IMR-90 (cell line): ENCODE measurements around the gene CENPF. TPM values are rescaled to one million over a fixed set of nuclear protein-coding genes. Genes with fewer than 3 reads are reported as not detected.

Experiments used
- ATAC-seq: fragments of 200-7000 bp; cut with Tn5 transposase; 2 replicates; pipeline ENCODE4 v1.9.1; 2020; ENCODE audit warnings: low read depth, mild to moderate bottlenecking, moderate library complexity
- BruUV-seq: library from RNA; stranded (reverse); fragments of 400-500 nt; replicated peaks from 2 replicates; lab custom pipeline; 2021; lab: Mats Ljungman, UMichigan
- CTCF ChIA-PET: fragments of 300-600 bp; formaldehyde crosslinking; extraction: SDS; loops from one replicate; lab custom pipeline; 2021; ENCODE audit warnings: antibody characterized with exemption; lab: Yijun Ruan, JAX
- POLR2A ChIA-PET: fragments of 300-600 bp; sonication (Branson Sonifier 250); formaldehyde crosslinking; loops from one replicate; lab custom pipeline; 2022; ENCODE audit warnings: antibody characterized with exemption; ENCODE audit not compliant: unreplicated experiment; lab: Charles Lee
- DNase-seq: peaks from one replicate; pipeline ENCODE4 v3.0.0; 2013
- H2AFZ ChIP-seq: replicated peaks from 2 replicates; pipeline ENCODE3; 2013; ENCODE audit warnings: low read length, mild to moderate bottlenecking; ENCODE audit not compliant: poor library complexity
- H2AK5ac ChIP-seq: 2 replicates; pipeline ENCODE4 v1.6.1; 2013; ENCODE audit warnings: low read depth, low read length, inconsistent platforms
- H2AK9ac ChIP-seq: replicated peaks from 2 replicates; pipeline ENCODE3; 2013; ENCODE audit warnings: mild to moderate bottlenecking, low read depth, low read length, moderate library complexity; ENCODE audit not compliant: poor library complexity
- H2BK120ac ChIP-seq: 2 replicates; pipeline ENCODE4 v1.6.1; 2013; ENCODE audit warnings: low read depth, low read length, inconsistent platforms
- H2BK15ac ChIP-seq: 3 replicates; pipeline ENCODE4 v1.6.1; 2013; ENCODE audit warnings: low read depth, low read length, inconsistent platforms
- H2BK20ac ChIP-seq: 2 replicates; pipeline ENCODE4 v1.6.1; 2013; ENCODE audit warnings: low read depth, mild to moderate bottlenecking, inconsistent platforms, low read length, moderate library complexity
- H2BK5ac ChIP-seq: 2 replicates; pipeline ENCODE4 v1.6.1; 2013; ENCODE audit warnings: mild to moderate bottlenecking, low read depth, low read length, inconsistent platforms; ENCODE audit not compliant: poor library complexity, severe bottlenecking
- H3K14ac ChIP-seq: replicated peaks from 2 replicates; pipeline ENCODE4 v1.6.1; 2013; ENCODE audit warnings: low read depth, low read length, inconsistent platforms
- H3K18ac ChIP-seq: 2 replicates; pipeline ENCODE4 v1.6.1; 2013; ENCODE audit warnings: low read depth, low read length, control low read depth
- H3K23ac ChIP-seq: 2 replicates; pipeline ENCODE4 v1.6.1; 2013; ENCODE audit warnings: low read depth, low read length, inconsistent platforms
- H3K27ac ChIP-seq: 2 replicates; pipeline ENCODE4 v1.5.1; 2013; ENCODE audit warnings: mild to moderate bottlenecking, control low read depth, low read length; ENCODE audit not compliant: insufficient read depth
- H3K27me3 ChIP-seq: 2 replicates; pipeline ENCODE4 v1.6.1; 2013; ENCODE audit warnings: low read length; ENCODE audit not compliant: control insufficient read depth, insufficient read depth
- H3K36me3 ChIP-seq: 2 replicates; pipeline ENCODE4 v1.6.1; 2013; ENCODE audit warnings: low read length, mixed read lengths; ENCODE audit not compliant: control insufficient read depth, insufficient read depth
- H3K4ac ChIP-seq: 2 replicates; pipeline ENCODE4 v1.6.1; 2013; ENCODE audit warnings: low read depth, low read length, inconsistent platforms
- H3K4me1 ChIP-seq: 2 replicates; pipeline ENCODE4 v1.6.1; 2013; ENCODE audit warnings: low read length, mixed read lengths; ENCODE audit not compliant: control insufficient read depth, insufficient read depth
- H3K4me2 ChIP-seq: 2 replicates; pipeline ENCODE4 v1.6.1; 2013; ENCODE audit warnings: low read depth, mild to moderate bottlenecking, control low read depth, low read length, moderate library complexity
- H3K4me3 ChIP-seq: 2 replicates; pipeline ENCODE4 v1.5.1; 2013; ENCODE audit warnings: low read depth, mild to moderate bottlenecking, control low read depth, low read length, moderate library complexity; ENCODE audit not compliant: insufficient read depth
- H3K56ac ChIP-seq: 2 replicates; pipeline ENCODE4 v1.6.1; 2013; ENCODE audit warnings: low read length, inconsistent platforms; ENCODE audit not compliant: insufficient read depth; ENCODE audit errors: extremely low read depth
- H3K79me1 ChIP-seq, 2 experiments: 2 replicates each; pipeline ENCODE4 v1.6.1; 2013; ENCODE audit warnings: low read length in 2 of 2, inconsistent platforms in 1 of 2, low read depth in 1 of 2
- H3K9ac ChIP-seq: 2 replicates; pipeline ENCODE4 v1.6.1; 2013; ENCODE audit warnings: low read depth, low read length, control low read depth
- H3K9me1 ChIP-seq: 2 replicates; pipeline ENCODE4 v1.6.1; 2013; ENCODE audit warnings: low read length, inconsistent platforms; ENCODE audit not compliant: insufficient read depth
- H3K9me3 ChIP-seq: 2 replicates; pipeline ENCODE4 v1.6.1; 2013; ENCODE audit warnings: low read length; ENCODE audit not compliant: control insufficient read depth, insufficient read depth
- H4K20me1 ChIP-seq: 2 replicates; pipeline ENCODE4 v1.6.1; 2013; ENCODE audit warnings: low read length, inconsistent platforms; ENCODE audit not compliant: insufficient read depth
- H4K5ac ChIP-seq: 2 replicates; pipeline ENCODE4 v1.6.1; 2013; ENCODE audit warnings: mild to moderate bottlenecking, low read depth, low read length, control low read depth
- H4K8ac ChIP-seq, 2 experiments: 2 replicates each; pipeline ENCODE4 v1.6.1; 2013; ENCODE audit warnings: low read depth in 2 of 2, low read length in 2 of 2, control low read depth in 1 of 2, inconsistent platforms in 1 of 2
- H4K91ac ChIP-seq: 2 replicates; pipeline ENCODE4 v1.6.1; 2013; ENCODE audit warnings: low read depth, low read length, inconsistent platforms; ENCODE audit not compliant: insufficient read depth
- BHLHE40 ChIP-seq: fragments of 150-350 bp; IDR thresholded peaks from 2 replicates; pipeline ENCODE4 v1.6.1; 2016; ENCODE audit warnings: mild to moderate bottlenecking, low read depth, low read length
- CEBPB ChIP-seq: IDR thresholded peaks from 2 replicates; pipeline ENCODE4 v1.6.1; 2012; ENCODE audit warnings: low read depth, low read length, improper control_type of control experiment
- CHD1 ChIP-seq: IDR thresholded peaks from 2 replicates; pipeline ENCODE4 v1.6.1; 2012; ENCODE audit warnings: low read depth, low read length, improper control_type of control experiment
- CTCF ChIP-seq: conservative IDR thresholded peaks from 2 replicates; pipeline ENCODE4 v1.5.1; 2012; ENCODE audit warnings: mild to moderate bottlenecking, low read depth, low read length, improper control_type of control experiment
- MAFK ChIP-seq: IDR thresholded peaks from 2 replicates; pipeline ENCODE4 v1.6.1; 2012; ENCODE audit warnings: low read depth, low read length, improper control_type of control experiment
- MAZ ChIP-seq: IDR thresholded peaks from 2 replicates; pipeline ENCODE4 v1.6.1; 2012; ENCODE audit warnings: low read depth, mild to moderate bottlenecking, low read length, improper control_type of control experiment, moderate library complexity, borderline replicate concordance
- MXI1 ChIP-seq: IDR thresholded peaks from 2 replicates; pipeline ENCODE4 v1.6.1; 2012; ENCODE audit warnings: low read depth, mild to moderate bottlenecking, low read length, moderate library complexity, borderline replicate concordance
- NFE2L2 ChIP-seq: fragments of 150-350 bp; IDR thresholded peaks from 2 replicates; pipeline ENCODE4 v1.6.1; 2016; ENCODE audit warnings: low read depth, mild to moderate bottlenecking, low read length
- POLR2A ChIP-seq: IDR thresholded peaks from 2 replicates; pipeline ENCODE4 v1.6.1; 2012; ENCODE audit warnings: mild to moderate bottlenecking, low read depth, low read length
- RAD21 ChIP-seq: IDR thresholded peaks from 2 replicates; pipeline ENCODE4 v1.6.1; 2012; ENCODE audit warnings: low read length, improper control_type of control experiment
- RFX5 ChIP-seq: IDR thresholded peaks from 2 replicates; pipeline ENCODE4 v1.8.0; 2012; ENCODE audit warnings: low read depth, mild to moderate bottlenecking, low read length, moderate library complexity
- WGBS, 2 experiments: methylation state at CpG; one replicate each; pipeline versions ENCODE4 v1.1.5 to v1.1.7; 2013; ENCODE audit warnings: missing lambda C conversion rate in 2 of 2; ENCODE audit not compliant: insufficient read length in 1 of 2; ENCODE audit errors: extremely low coverage in 2 of 2; 5-methylcytosine and 5-hydroxymethylcytosine counted together
- dilution Hi-C: fragments of 300-500 bp; cut with HindIII; formaldehyde crosslinking; loops from one replicate; pipeline ENCODE4 v1.14.3; 2018; ENCODE audit warnings: low sequenced_read_pairs; ENCODE audit not compliant: unreplicated experiment
- in situ Hi-C: fragments of 300-500 bp; cut with MboI; formaldehyde crosslinking; loops from 3 replicates; pipeline ENCODE4 v1.14.3; 2019; ENCODE audit warnings: low sequenced_read_pairs, inconsistent platforms, mixed read lengths
- intact Hi-C: fragments of 100-400 bp; cut with micrococcal nuclease; formaldehyde crosslinking; loops from 2 replicates; pipeline ENCODE4 v1.10.0; 2022
- polyA plus RNA-seq, 3 experiments: library from polyadenylated mRNA; depleted of rRNA; stranded (reverse); fragments of >200 nt; gene quantifications; 2 replicates each; pipeline ENCODE4 v1.2.3, GENCODE V29; 2012; ENCODE audit warnings: low replicate concordance in 1 of 3
- total RNA-seq: library from RNA; depleted of rRNA; stranded (reverse); fragments of >200 nt; gene quantifications from 2 replicates; pipeline ENCODE4 v1.2.3, GENCODE V29; 2012
- TF ChIP-seq, protein P1 (sequence below): fragments of 150-350 bp; IDR thresholded peaks from 2 replicates; pipeline ENCODE4 v1.6.1; 2016; ENCODE audit warnings: low read depth, mild to moderate bottlenecking, low read length, moderate library complexity, borderline replicate concordance
- TF ChIP-seq, protein P2 (sequence below): fragments of 150-350 bp; IDR thresholded peaks from 2 replicates; pipeline ENCODE4 v1.6.1; 2017; ENCODE audit warnings: mild to moderate bottlenecking, antibody characterized with exemption, low read length, low read depth

Gene CENPF
- total and polyA plus RNA-seq, 2 of the 4 experiments (the other 2 are of a cell fraction): 20.9 to 51.8 TPM

GRCh38 chr1:214649607-214650006 is 46.6 kb downstream of the CENPF start:
- no peak overlapping the region for H3K18ac ChIP-seq
- ChIA-PET POLR2A (no interaction called here), CTCF (interaction anchor here (0.8 to 1.1 kb wide), 2 partner anchors 11 to 12 kb away, joined by 3 read pairs; no protein-coding TSS in a partner anchor)
- H3K27ac ChIP-seq: no peak overlapping the region
- H2AK9ac ChIP-seq: no peak overlapping the region
- H2BK120ac ChIP-seq: no peak overlapping the region
- H2AK5ac ChIP-seq: no peak overlapping the region
- no peak overlapping the region for H3K4ac ChIP-seq
- H4K20me1 ChIP-seq: no peaks in the 10 kb centered on the region
- H2BK15ac ChIP-seq: no peak overlapping the region
- H3K36me3 ChIP-seq: peaks cover 8% of the 10 kb centered on the region
- DNase-seq (no peak), ATAC-seq (no peak)
- no peak overlapping the region for H3K14ac ChIP-seq
- no peaks in the 10 kb centered on the region for H3K27me3 ChIP-seq
- dilution Hi-C loops (loop anchor here (25.0 kb wide), 1 partner anchor 888 kb away; no protein-coding TSS in a partner anchor), intact Hi-C loops (no loop called here), in situ Hi-C loops (no loop called here)
- no peak overlapping the region for H2BK5ac ChIP-seq
- no peak for TF ChIP-seq MXI1
- no peak for TF ChIP-seq CEBPB
- no peak for TF ChIP-seq CHD1
- TF ChIP-seq RFX5: no peak
- no peak for TF ChIP-seq MAFK
- TF ChIP-seq MAZ: no peak
- TF ChIP-seq CTCF: no peak
- TF ChIP-seq RAD21: no peak
- TF ChIP-seq, protein P1, sequence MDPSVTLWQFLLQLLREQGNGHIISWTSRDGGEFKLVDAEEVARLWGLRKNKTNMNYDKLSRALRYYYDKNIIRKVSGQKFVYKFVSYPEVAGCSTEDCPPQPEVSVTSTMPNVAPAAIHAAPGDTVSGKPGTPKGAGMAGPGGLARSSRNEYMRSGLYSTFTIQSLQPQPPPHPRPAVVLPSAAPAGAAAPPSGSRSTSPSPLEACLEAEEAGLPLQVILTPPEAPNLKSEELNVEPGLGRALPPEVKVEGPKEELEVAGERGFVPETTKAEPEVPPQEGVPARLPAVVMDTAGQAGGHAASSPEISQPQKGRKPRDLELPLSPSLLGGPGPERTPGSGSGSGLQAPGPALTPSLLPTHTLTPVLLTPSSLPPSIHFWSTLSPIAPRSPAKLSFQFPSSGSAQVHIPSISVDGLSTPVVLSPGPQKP: no peak
- TF ChIP-seq POLR2A: no peak
- TF ChIP-seq BHLHE40: no peak
- TF ChIP-seq NFE2L2: no peak
- TF ChIP-seq, protein P2, sequence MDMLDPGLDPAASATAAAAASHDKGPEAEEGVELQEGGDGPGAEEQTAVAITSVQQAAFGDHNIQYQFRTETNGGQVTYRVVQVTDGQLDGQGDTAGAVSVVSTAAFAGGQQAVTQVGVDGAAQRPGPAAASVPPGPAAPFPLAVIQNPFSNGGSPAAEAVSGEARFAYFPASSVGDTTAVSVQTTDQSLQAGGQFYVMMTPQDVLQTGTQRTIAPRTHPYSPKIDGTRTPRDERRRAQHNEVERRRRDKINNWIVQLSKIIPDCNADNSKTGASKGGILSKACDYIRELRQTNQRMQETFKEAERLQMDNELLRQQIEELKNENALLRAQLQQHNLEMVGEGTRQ: no peak
- H3K4me3 ChIP-seq: no peak overlapping the region
- H2AFZ ChIP-seq: no peak overlapping the region
- no peaks in the 10 kb centered on the region for H3K9me3 ChIP-seq
- H4K91ac ChIP-seq: no peak overlapping the region
- no peak overlapping the region for H4K8ac ChIP-seq
- H3K4me1 ChIP-seq: peaks cover 2% of the 10 kb centered on the region; the same call in 1 of the 2 replicates
- H3K9ac ChIP-seq: no peak overlapping the region
- no TSS peak for BruUV-seq
- no peak overlapping the region for H3K56ac ChIP-seq
- no peaks in the 10 kb centered on the region for H3K9me1 ChIP-seq
- H3K23ac ChIP-seq: no peak overlapping the region
- no peak overlapping the region for H2BK20ac ChIP-seq
- no peak overlapping the region for H4K5ac ChIP-seq
- H3K4me2 ChIP-seq: no peak overlapping the region
- WGBS, 2 experiments: no CpG with 5 or more reads among the region's 2 CpGs
- H3K79me1 ChIP-seq: peaks cover 8 to 17% of the 10 kb centered on the region in 2 experiments; a peak in 3 of 4 replicates
